ENCODE results near the gene PIP5K1B. TPM values are rescaled to one million over a fixed set of nuclear protein-coding genes. Genes with fewer than 3 reads are reported as not detected.

PIP5K1B gene
- total RNA-seq, 1 experiment from 2014 or later = not detected

DNA sequence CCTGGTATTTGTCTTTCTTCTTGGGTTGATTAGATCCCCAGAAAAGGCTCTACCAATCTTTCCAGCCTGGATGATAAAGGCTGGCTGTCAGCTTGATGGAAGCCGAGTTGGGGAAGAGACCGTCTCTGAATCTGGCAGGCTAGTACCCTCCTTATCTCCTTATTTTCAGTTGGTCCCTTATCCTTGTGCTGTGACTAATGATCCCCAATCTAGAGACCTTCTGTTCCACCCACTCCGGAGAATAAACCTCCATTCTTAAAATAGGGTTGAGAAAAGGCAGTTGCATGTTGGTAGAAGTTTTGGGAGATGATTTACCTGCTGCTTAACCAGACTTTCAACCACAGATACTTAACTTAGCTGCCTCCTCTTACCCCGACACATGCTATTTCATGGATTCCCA, 256.5 kb downstream of the PIP5K1B start:
- ATAC-seq (no peak), DNase-seq (ENCODE audit: low read depth, low spot score) (no peak)
- H3K27ac ChIP-seq (ENCODE audit: low read length) = no peak overlapping the region
- TF ChIP-seq POLR2AphosphoS5 (IDR thresholded peaks at IDR 0.05; ENCODE audit: low read depth, low read length) (no peak), TCF7L2 (IDR thresholded peaks at IDR 0.05; ENCODE audit: low read depth, low read length) (no peak), SIN3A (IDR thresholded peaks at IDR 0.05; ENCODE audit: borderline replicate concordance, insufficient read depth, low read depth, low read length) (no peak)
- TF ChIP-seq, protein P1, sequence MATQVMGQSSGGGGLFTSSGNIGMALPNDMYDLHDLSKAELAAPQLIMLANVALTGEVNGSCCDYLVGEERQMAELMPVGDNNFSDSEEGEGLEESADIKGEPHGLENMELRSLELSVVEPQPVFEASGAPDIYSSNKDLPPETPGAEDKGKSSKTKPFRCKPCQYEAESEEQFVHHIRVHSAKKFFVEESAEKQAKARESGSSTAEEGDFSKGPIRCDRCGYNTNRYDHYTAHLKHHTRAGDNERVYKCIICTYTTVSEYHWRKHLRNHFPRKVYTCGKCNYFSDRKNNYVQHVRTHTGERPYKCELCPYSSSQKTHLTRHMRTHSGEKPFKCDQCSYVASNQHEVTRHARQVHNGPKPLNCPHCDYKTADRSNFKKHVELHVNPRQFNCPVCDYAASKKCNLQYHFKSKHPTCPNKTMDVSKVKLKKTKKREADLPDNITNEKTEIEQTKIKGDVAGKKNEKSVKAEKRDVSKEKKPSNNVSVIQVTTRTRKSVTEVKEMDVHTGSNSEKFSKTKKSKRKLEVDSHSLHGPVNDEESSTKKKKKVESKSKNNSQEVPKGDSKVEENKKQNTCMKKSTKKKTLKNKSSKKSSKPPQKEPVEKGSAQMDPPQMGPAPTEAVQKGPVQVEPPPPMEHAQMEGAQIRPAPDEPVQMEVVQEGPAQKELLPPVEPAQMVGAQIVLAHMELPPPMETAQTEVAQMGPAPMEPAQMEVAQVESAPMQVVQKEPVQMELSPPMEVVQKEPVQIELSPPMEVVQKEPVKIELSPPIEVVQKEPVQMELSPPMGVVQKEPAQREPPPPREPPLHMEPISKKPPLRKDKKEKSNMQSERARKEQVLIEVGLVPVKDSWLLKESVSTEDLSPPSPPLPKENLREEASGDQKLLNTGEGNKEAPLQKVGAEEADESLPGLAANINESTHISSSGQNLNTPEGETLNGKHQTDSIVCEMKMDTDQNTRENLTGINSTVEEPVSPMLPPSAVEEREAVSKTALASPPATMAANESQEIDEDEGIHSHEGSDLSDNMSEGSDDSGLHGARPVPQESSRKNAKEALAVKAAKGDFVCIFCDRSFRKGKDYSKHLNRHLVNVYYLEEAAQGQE (IDR thresholded peaks at IDR 0.05; ENCODE audit: insufficient read depth in 1 of 2, low read depth in 2 of 2, low read length in 1 of 2) = no peak
- TF ChIP-seq, protein P2, sequence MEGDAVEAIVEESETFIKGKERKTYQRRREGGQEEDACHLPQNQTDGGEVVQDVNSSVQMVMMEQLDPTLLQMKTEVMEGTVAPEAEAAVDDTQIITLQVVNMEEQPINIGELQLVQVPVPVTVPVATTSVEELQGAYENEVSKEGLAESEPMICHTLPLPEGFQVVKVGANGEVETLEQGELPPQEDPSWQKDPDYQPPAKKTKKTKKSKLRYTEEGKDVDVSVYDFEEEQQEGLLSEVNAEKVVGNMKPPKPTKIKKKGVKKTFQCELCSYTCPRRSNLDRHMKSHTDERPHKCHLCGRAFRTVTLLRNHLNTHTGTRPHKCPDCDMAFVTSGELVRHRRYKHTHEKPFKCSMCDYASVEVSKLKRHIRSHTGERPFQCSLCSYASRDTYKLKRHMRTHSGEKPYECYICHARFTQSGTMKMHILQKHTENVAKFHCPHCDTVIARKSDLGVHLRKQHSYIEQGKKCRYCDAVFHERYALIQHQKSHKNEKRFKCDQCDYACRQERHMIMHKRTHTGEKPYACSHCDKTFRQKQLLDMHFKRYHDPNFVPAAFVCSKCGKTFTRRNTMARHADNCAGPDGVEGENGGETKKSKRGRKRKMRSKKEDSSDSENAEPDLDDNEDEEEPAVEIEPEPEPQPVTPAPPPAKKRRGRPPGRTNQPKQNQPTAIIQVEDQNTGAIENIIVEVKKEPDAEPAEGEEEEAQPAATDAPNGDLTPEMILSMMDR (IDR thresholded peaks at IDR 0.05) = no peak
- H3K4me3 ChIP-seq (ENCODE audit: low read depth in 2 of 2, low read length in 2 of 2) = no peak overlapping the region
- no peaks in the 10 kb centered on the region for H3K36me3 ChIP-seq (ENCODE audit: control insufficient read depth, insufficient read depth, low read length)
- no peaks in the 10 kb centered on the region for H3K4me1 ChIP-seq (ENCODE audit: control insufficient read depth, insufficient read depth, low read length)
- POLR2A ChIA-PET = no interaction called here
- H3K27me3 ChIP-seq (ENCODE audit: control insufficient read depth, insufficient read depth, low read length) = no peaks in the 10 kb centered on the region
- H3K9me3 ChIP-seq (ENCODE audit: control insufficient read depth, insufficient read depth, low read depth, low read length) = no peaks in the 10 kb centered on the region
- intact Hi-C loops (cut with micrococcal nuclease; ENCODE audit: unreplicated experiment) = no loop called here
- CTCF ChIA-PET = no interaction called here
- BruUV-seq (replicated peaks) = no TSS peak
- in situ Hi-C loops (cut with HindIII; ENCODE audit: low pct_unique_long_range_greater_than_20kb, low sequenced_read_pairs) = no loop called here

DNA sequence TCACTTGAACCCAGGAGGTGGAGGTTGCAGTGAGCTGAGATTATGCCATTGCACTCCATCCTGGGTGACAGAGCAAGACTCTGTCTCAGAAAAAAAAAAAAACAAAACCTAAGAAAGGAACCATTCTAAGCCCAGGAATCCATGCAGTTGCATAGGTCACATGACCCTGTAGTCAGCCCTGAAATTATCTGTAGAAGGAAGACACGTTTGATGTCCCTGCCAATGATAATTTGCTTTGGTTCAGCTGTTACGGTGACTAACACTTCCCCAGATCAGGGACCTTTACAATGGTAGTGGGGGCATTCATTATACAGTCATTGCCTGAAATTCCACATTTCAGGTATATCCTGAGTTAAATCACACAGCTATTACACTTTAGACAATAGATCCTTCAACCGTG, 258.4 kb downstream of the PIP5K1B start:
- BruUV-seq (replicated peaks) = no TSS peak
- ATAC-seq (no peak), DNase-seq (ENCODE audit: low read depth, low spot score) (no peak)
- CTCF ChIA-PET = no interaction called here
- Histone ChIP-seq H3K27ac (ENCODE audit: low read length) (no peak overlapping the region), H3K36me3 (ENCODE audit: control insufficient read depth, insufficient read depth, low read length) (no peaks in the 10 kb centered on the region), H3K4me1 (ENCODE audit: control insufficient read depth, insufficient read depth, low read length) (no peaks in the 10 kb centered on the region), H3K27me3 (ENCODE audit: control insufficient read depth, insufficient read depth, low read length) (no peaks in the 10 kb centered on the region), H3K4me3 (ENCODE audit: low read depth in 2 of 2, low read length in 2 of 2) (no peak overlapping the region), H3K9me3 (ENCODE audit: control insufficient read depth, insufficient read depth, low read depth, low read length) (no peaks in the 10 kb centered on the region)
- POLR2A ChIA-PET = no interaction called here
- in situ Hi-C loops (cut with HindIII; ENCODE audit: low pct_unique_long_range_greater_than_20kb, low sequenced_read_pairs) (no loop called here), intact Hi-C loops (cut with micrococcal nuclease; ENCODE audit: unreplicated experiment) (no loop called here)
- TF ChIP-seq SIN3A (IDR thresholded peaks at IDR 0.05; ENCODE audit: borderline replicate concordance, insufficient read depth, low read depth, low read length) (no peak), TCF7L2 (IDR thresholded peaks at IDR 0.05; ENCODE audit: low read depth, low read length) (no peak), POLR2AphosphoS5 (IDR thresholded peaks at IDR 0.05; ENCODE audit: low read depth, low read length) (no peak)
- TF ChIP-seq, protein P1 (IDR thresholded peaks at IDR 0.05; ENCODE audit: insufficient read depth in 1 of 2, low read depth in 2 of 2, low read length in 1 of 2) = no peak
- TF ChIP-seq, protein P2 (IDR thresholded peaks at IDR 0.05) = no peak
